Effector CD4-positive, alpha-beta T cell (primary cell): Measurements from ENCODE around the gene CHCHD2.
A peak's percentile ranks its signal among the peaks of the same experiment; 100 is the strongest.
"Not testable (repeated sequence)": the region's sequence is repeated elsewhere in the genome, so short reads cannot be mapped to it uniquely, and the experiment has no call there.

Source experiments
- DNase-seq: peaks from one replicate; pipeline ENCODE4 v3.0.0-alpha.2; 2020

CHCHD2 gene

DNA sequence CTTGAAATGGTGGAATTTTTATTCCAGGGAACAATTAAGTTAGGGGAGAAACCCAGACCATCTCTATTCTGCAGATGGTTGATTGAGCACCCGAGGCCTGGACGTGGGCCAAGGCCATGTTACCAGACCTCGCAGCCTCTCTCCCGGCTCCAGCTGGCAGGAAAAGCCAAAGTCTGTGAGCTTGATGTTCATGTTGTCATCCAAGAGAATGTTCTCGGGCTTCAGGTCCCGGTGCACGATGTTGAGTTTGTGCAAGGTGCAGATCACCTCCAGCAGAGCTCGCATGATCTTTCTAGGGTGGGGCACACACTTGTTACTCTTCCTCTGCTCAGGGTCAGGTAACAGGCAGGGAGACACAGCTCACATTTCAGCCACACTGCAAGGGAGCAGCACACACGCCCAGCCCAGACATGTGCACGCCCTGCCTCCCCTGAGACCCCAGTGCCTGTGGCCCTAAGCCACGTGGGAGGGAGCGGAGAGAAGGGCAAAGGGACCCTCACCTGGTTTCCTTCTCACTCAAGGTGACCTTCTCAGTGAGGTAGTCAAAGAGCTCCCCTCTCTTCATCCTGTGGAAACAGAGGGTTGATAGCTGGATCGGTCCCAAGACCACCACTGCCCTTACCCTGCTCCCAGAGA lies 23.0 kb downstream of the CHCHD2 start:
- no peak for DNase-seq

DNA sequence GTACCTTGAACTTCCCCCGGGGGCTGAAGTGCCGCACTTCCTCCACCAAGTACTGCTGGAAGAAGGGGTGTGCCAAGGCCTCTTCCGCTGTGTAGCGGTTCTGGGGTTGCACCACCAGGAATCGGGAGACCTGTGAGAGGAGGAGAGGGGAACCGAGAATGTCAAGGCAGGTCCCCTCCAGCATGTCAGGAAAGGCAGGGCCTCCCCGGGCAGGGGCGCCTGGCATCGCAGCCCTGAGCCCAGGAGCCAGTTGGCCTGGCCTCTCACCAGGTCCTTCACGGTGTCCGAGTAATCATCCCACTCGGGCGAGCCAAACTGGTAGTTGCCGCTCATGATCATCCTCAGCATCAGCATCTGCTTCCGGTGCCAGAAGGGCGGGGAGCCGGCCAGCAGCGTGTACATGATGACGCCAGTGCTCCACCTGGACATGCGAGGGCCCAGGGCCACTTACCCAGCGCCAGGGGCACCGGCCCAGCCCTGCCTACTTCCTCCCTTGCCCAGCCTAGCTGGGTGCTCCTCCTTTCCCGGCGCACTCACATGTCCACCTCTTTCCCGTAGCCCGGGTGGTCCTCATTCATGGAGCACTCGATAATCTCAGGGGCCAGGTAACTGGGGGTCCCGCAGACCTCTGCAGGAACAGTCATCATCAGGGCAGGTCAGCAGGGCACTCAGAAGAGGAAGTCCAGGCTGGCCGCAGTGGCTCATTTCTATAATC lies 24.5 kb downstream of the CHCHD2 start:
- no peak for DNase-seq

DNA sequence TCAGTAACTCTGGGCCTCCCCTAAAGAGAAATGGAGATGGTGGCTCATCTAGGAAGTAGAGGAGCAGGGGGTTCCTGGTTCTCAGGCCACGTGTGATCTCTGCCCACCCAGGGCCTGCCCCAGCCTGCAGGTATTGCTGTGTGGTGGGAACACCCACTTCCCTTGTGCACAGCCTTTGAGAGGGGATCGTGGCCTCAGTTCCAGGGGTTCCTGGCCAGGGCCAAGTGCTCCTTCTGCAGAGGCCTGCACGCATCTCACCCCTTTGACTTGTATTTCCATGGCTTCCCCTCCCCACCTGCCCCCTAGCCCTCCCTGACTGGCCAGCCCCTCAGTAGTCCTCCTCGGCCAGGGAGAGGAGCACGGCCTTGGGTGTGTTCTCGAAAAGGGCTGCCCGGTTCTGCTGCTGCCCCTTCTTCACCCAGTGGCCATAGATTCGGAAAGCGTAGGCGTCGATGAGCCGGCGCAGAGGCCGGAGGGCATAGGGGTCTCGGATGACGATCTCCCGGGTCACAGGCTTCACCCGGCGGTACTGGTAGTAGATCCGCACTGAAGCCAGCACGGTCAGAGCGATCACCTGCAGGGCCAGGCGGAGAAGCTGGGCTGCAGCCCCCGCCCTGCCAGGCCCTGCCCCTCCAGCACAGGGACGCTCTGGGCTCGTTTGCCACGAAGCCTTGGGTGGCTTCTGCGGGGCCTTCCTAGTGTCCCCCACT lies 25.4 kb downstream of the CHCHD2 start:
- DNase-seq, result not testable (repeated sequence)

DNA sequence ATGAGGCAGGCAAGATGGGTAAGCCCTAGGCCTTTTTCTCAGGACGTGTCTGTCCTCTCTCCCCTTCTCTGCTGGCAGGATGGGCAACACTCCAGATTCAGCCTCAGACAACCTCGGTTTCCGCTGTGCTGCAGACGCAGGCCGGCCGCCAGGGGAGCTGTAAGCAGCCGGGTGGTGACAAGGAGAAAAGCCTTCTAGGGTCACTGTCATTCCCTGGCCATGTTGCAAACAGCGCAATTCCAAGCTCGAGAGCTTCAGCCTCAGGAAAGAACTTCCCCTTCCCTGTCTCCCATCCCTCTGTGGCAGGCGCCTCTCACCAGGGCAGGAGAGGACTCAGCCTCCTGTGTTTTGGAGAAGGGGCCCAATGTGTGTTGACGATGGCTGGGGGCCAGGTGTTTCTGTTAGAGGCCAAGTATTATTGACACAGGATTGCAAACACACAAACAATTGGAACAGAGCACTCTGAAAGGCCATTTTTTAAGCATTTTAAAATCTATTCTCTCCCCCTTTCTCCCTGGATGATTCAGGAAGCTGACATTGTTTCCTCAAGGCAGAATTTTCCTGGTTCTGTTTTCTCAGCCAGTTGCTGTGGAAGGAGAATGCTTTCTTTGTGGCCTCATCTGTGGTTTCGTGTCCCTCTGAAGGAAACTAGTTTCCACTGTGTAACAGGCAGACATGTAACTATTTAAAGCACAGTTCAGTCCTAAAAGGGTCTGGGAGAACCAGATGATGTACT lies 26.7 kb downstream of the CHCHD2 start:
- DNase-seq, result no peak

DNA sequence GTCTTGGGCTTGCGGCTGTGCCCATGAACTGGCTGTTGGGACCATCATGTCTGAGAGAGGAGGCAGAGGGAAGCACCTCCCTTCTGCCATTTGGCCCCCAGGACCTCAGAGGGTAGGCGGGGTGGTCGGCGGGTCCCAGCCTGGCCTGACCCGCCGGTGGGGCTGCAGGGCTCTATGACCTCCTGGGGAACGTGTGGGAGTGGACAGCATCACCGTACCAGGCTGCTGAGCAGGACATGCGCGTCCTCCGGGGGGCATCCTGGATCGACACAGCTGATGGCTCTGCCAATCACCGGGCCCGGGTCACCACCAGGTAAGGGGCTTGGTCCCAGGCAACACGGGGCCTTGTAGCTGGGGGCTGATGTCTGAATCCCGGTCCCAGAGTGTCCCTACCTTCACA lies 28.1 kb downstream of the CHCHD2 start:
- no peak for DNase-seq

DNA sequence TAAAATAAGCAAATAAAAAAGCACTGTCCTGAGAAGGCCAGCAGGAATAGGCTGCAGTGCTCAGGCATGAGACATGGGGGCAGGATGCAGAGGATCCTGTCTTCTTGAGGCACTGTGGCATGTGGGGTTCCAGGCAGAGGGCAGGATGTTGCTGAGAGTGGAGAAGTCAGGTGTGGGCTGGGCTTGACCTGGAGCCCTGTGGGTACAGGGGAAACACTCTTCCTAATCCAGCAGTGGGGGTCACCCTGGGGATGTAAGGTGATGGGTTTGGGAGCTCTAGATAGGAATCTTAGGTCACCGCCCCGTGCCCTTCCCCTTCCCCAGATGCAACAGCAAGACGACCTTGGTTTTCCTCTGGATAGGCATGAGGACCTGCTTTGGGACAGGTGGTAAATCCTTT lies 28.6 kb downstream of the CHCHD2 start:
- no peak for DNase-seq

DNA sequence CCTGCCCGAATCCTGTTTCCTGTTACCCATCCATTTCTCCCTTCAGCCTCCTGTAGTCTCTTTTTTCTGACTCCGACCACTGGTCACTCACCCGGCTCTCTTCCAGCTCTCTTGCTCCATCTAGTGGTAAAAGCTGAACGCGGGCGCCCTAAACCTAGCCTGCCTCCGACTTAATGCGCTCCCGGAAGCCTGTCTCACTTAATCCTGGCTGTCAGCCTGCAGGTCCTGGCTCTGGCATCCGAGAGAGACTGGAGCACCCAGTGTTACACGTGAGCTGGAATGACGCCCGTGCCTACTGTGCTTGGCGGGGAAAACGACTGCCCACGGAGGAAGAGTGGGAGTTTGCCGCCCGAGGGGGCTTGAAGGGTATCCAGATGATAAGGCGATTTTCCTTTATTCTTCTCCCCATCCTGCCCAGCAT lies 31.9 kb downstream of the CHCHD2 start:
- peak; percentile 51 for DNase-seq

DNA sequence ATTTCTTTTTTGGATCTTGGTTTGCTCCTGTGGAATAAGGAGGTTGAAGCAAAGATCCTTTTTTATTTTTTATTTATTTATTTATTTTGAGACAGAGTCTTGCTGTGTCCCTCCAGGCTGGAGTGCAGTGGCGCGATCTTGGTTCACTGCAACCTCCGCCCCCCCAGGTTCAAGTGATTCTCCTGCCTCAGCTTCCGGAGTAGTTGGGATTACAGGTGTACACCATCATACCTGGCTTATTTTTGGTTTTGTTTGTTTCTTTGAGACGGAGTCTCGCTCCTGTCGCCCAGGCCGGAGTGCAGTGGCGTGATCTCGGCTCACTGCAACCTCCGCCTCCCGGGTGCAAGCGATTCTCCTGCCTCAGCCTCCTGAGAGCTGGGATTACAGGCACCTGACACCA lies 39.9 kb downstream of the CHCHD2 start:
- DNase-seq, result not testable (repeated sequence)

DNA sequence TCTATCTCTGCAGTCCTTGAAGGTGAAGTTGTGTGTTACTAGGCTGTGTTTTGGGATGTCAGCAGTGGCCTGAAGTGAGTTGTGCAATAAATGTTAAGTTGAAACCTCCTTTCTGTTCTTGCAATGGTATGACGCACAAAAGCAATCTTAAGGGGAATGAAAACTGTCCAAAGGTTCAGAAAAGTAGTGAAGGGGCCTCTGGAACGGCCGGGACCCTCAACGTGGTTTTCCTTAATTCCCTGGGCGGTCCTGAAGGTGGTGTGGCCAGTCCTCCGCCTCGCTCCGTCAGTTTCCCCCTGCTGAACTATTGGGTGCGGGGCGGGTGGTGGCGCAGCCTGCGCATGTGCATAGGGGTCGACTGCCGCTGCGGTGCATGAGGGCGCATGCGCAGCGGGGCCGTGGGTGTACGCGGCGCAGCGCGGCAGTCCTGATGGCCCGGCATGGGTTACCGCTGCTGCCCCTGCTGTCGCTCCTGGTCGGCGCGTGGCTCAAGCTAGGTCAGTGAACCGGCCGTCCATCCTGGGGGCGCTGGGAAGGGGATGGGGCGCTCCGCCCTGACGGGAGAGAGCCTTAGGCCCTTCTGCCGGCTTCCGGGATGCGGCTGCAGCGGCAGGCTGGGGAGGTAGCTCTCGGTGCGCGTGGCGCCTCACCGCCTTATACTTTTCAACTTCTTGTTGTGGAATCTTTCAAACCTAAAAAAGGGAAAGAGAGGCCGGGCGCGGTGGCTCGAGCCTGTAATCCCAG lies 42.2 kb downstream of the CHCHD2 start, which contains the start of gene SUMF2:
Gene SUMF2, plus strand, starts transcription at position 405 of the 744 bp plus-strand sequence. Its CDS starts 26 bp downstream, at position 431.
- peak; percentile 88 for DNase-seq

DNA sequence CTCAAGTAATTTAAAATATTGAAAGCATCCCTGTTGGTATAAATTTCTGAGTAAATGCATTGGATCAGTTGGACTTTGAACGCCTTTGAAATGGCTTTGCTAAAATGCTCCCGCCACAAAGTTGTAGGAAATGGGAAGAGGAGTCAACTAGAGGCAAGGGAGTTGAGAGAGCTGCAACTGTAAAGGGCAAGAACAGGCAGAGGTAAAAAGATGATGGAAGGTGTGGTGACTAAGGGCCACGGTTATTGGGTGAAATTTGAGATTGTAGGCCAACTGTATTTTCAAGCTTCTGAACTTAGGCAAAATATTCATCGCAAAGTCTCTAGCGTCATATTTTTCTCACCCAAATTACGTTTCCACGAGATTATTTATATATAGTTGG lies 42.8 kb downstream of the CHCHD2 start:
- no peak for DNase-seq

DNA sequence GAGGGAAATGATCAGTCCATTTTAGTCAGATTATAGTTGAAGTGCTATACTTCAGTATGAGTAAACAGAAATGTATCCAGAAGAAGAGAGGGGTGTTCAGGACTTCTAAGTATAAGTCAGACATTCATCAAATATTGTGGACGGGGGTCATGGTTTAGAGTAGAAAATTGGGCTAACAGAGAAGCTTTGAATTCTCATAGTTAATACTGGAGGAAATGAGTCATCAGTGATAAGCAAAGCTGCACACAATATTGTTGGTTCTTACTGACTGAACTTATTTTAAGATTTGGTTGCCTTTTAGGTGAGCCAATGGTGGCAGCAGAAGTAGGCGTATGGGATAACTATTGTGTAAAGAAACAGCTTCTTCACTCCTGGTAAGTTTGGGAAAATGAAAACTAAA lies 43.9 kb downstream of the CHCHD2 start:
- no peak for DNase-seq

DNA sequence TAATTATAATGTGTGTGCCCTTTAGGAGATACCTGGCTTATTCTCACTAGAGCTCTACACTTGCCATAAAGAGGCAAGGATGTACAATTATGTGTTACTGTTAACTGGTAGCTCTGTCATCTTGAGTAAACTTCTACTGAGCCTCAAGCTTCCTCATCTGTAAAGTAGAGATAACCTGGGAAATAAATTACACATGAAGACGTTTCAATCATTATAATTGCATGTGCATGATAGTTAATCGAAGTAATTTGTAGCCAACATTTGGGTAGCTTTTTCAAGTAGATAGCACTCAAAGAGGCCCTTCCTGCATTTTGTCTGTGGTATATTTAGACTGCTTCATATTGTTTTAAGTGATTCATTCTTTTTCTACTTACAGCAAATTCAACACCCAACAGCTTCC lies 52.3 kb downstream of the CHCHD2 start:
- DNase-seq, result no peak

DNA sequence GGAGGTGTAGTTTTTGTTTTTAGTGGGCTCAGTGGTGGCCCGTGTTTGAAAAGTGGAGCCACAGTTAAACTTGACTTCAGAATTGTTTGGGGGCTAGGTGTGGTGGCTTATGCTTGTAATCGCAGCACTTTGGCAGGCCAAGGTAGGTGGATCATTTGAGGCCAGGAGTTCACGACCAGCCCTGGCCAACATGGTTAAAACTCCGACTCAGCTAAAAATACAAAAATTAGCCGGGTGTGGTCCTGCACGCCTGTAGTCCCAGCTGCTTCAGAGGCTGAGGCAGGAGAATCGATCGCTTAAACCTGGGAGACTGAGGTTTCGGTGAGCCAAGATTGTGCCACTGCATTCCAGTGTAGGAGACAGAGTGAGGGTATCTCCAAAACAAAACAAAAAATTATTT lies 52.9 kb downstream of the CHCHD2 start:
- no peak for DNase-seq
